Activated CD4-positive, alpha-beta T cell treated with anti-CD3 and anti-CD28 coated beads, Interleukin-2, amount 10 ng/mL, durations not matched to agents 7 days and 5 days (primary cell): ENCODE results near the gene TGFBI. TPM values are rescaled to one million over a fixed set of nuclear protein-coding genes. Genes with fewer than 3 reads are reported as not detected.

Source experiments
- CTCF ChIA-PET: fragments of 350-600 bp; sonication (Branson Sonifier 250); formaldehyde crosslinking; loops from one replicate; lab custom pipeline; 2021; ENCODE audit warnings: antibody characterized with exemption; lab: Charles Lee
- POLR2A ChIA-PET: fragments of 350-600 bp; sonication (Branson Sonifier 250); formaldehyde crosslinking; loops from one replicate; lab custom pipeline; 2021; ENCODE audit warnings: antibody characterized with exemption; lab: Charles Lee
- DNase-seq: peaks from one replicate; pipeline ENCODE4 v3.0.0-alpha.2; 2020
- H3K27ac Mint-ChIP-seq: one replicate; pipeline ENCODE4 v1.8.0; 2021; ENCODE audit warnings: mild to moderate bottlenecking, moderate library complexity, mixed read lengths
- H3K27me3 Mint-ChIP-seq: one replicate; pipeline ENCODE4 v1.8.0; 2021; ENCODE audit warnings: mixed read lengths
- H3K36me3 Mint-ChIP-seq: one replicate; pipeline ENCODE4 v1.8.0; 2021; ENCODE audit warnings: low read depth, mixed read lengths
- H3K4me1 Mint-ChIP-seq: one replicate; pipeline ENCODE4 v1.8.0; 2021; ENCODE audit warnings: mixed read lengths
- H3K4me3 Mint-ChIP-seq: one replicate; pipeline ENCODE4 v1.8.0; 2021; ENCODE audit warnings: mild to moderate bottlenecking, moderate library complexity, mixed read lengths
- H3K9me3 Mint-ChIP-seq: one replicate; pipeline ENCODE4 v1.8.0; 2021; ENCODE audit warnings: mixed read lengths
- total RNA-seq, 2 experiments: library from RNA; stranded (reverse); gene quantifications; one replicate each; pipeline ENCODE4 v1.2.3, GENCODE V29; 2021

The TGFBI gene
- total RNA-seq, 2 experiments from 2014 or later = 0.10 to 0.27 TPM

GRCh38 chr5:136057401-136058038 is 28.7 kb downstream of the TGFBI start:
- H3K27ac Mint-ChIP-seq = no peak overlapping the region
- POLR2A ChIA-PET = no interaction called here
- no peaks in the 10 kb centered on the region for H3K27me3 Mint-ChIP-seq
- H3K4me1 Mint-ChIP-seq = no peaks in the 10 kb centered on the region
- CTCF ChIA-PET = interaction anchor here (0.6 kb wide), 1 partner anchor 44 kb away, joined by 3 read pairs; no protein-coding TSS in a partner anchor
- no peak for DNase-seq
- H3K9me3 Mint-ChIP-seq = no peaks in the 10 kb centered on the region
- no peak overlapping the region for H3K4me3 Mint-ChIP-seq
- no peaks in the 10 kb centered on the region for H3K36me3 Mint-ChIP-seq

GRCh38 chr5:136058039-136058971 is 29.5 kb downstream of the TGFBI start:
- ChIA-PET CTCF (no interaction called here), POLR2A (no interaction called here)
- no peaks in the 10 kb centered on the region for H3K9me3 Mint-ChIP-seq
- H3K36me3 Mint-ChIP-seq = no peaks in the 10 kb centered on the region
- no peak overlapping the region for H3K4me3 Mint-ChIP-seq
- H3K27ac Mint-ChIP-seq = no peak overlapping the region
- no peak for DNase-seq
- no peaks in the 10 kb centered on the region for H3K27me3 Mint-ChIP-seq
- no peaks in the 10 kb centered on the region for H3K4me1 Mint-ChIP-seq

- no peak for DNase-seq
- ChIA-PET CTCF (no interaction called here), POLR2A (no interaction called here)
- no peaks in the 10 kb centered on the region for H3K4me1 Mint-ChIP-seq
- H3K4me3 Mint-ChIP-seq = no peak overlapping the region
- no peaks in the 10 kb centered on the region for H3K9me3 Mint-ChIP-seq
- H3K27ac Mint-ChIP-seq = no peak overlapping the region
- no peaks in the 10 kb centered on the region for H3K36me3 Mint-ChIP-seq
- no peaks in the 10 kb centered on the region for H3K27me3 Mint-ChIP-seq
Observed at GRCh38 chr5:136058972-136059354, 30.2 kb downstream of the TGFBI start.

- DNase-seq = no peak
- Mint-ChIP-seq H3K27ac (no peak overlapping the region), H3K27me3 (no peaks in the 10 kb centered on the region), H3K9me3 (no peaks in the 10 kb centered on the region), H3K4me3 (no peak overlapping the region), H3K36me3 (no peaks in the 10 kb centered on the region), H3K4me1 (no peaks in the 10 kb centered on the region)
- CTCF ChIA-PET = no interaction called here
- POLR2A ChIA-PET = no interaction called here
Observed at GRCh38 chr5:136060963-136061362, 32.2 kb downstream of the TGFBI start.

GRCh38 chr5:136061630-136062365 is 33.0 kb downstream of the TGFBI start:
- Mint-ChIP-seq H3K27ac (no peak overlapping the region), H3K4me1 (no peaks in the 10 kb centered on the region), H3K27me3 (no peaks in the 10 kb centered on the region), H3K4me3 (no peak overlapping the region), H3K36me3 (no peaks in the 10 kb centered on the region), H3K9me3 (no peaks in the 10 kb centered on the region)
- ChIA-PET CTCF (interaction anchor here (1.2 kb wide), 1 partner anchor 13 kb away, joined by 3 read pairs; no protein-coding TSS in a partner anchor), POLR2A (no interaction called here)
- DNase-seq = no peak

- Mint-ChIP-seq H3K27me3 (peaks cover 2% of the 10 kb centered on the region), H3K36me3 (no peaks in the 10 kb centered on the region), H3K4me1 (no peaks in the 10 kb centered on the region), H3K27ac (no peak overlapping the region), H3K4me3 (no peak overlapping the region), H3K9me3 (no peaks in the 10 kb centered on the region)
- DNase-seq = no peak
- ChIA-PET CTCF (interaction anchor here (1.2 kb wide), 1 partner anchor 13 kb away, joined by 3 read pairs; no protein-coding TSS in a partner anchor), POLR2A (no interaction called here)
Observed at GRCh38 chr5:136062366-136063274, 33.8 kb downstream of the TGFBI start.

- no peaks in the 10 kb centered on the region for H3K9me3 Mint-ChIP-seq
- no peak for DNase-seq
- no peak overlapping the region for H3K27ac Mint-ChIP-seq
- CTCF ChIA-PET = interaction anchor here (0.6 kb wide), 1 partner anchor 1257 kb away, joined by 5 read pairs; no protein-coding TSS in a partner anchor
- no peaks in the 10 kb centered on the region for H3K36me3 Mint-ChIP-seq
- H3K27me3 Mint-ChIP-seq = peaks cover 4% of the 10 kb centered on the region
- no peak overlapping the region for H3K4me3 Mint-ChIP-seq
- POLR2A ChIA-PET = no interaction called here
- no peaks in the 10 kb centered on the region for H3K4me1 Mint-ChIP-seq
Observed at GRCh38 chr5:136063778-136064465, 35.1 kb downstream of the TGFBI start.

GRCh38 chr5:136064510-136064909 is 35.7 kb downstream of the TGFBI start:
- ChIA-PET POLR2A (no interaction called here), CTCF (interaction anchor here (0.6 kb wide), 1 partner anchor 1256 kb away, joined by 5 read pairs; no protein-coding TSS in a partner anchor)
- H3K27ac Mint-ChIP-seq = no peak overlapping the region
- peaks cover 9% of the 10 kb centered on the region for H3K27me3 Mint-ChIP-seq
- H3K9me3 Mint-ChIP-seq = no peaks in the 10 kb centered on the region
- H3K4me3 Mint-ChIP-seq = no peak overlapping the region
- no peaks in the 10 kb centered on the region for H3K36me3 Mint-ChIP-seq
- DNase-seq = no peak
- no peaks in the 10 kb centered on the region for H3K4me1 Mint-ChIP-seq

- Mint-ChIP-seq H3K4me3 (no peak overlapping the region), H3K36me3 (no peaks in the 10 kb centered on the region), H3K4me1 (no peaks in the 10 kb centered on the region), H3K27ac (no peak overlapping the region), H3K27me3 (peaks cover 12% of the 10 kb centered on the region), H3K9me3 (no peaks in the 10 kb centered on the region)
- CTCF ChIA-PET = interaction anchor here (1.1 kb wide), 1 partner anchor 17 kb away, joined by 3 read pairs; no protein-coding TSS in a partner anchor
- POLR2A ChIA-PET = no interaction called here
- no peak for DNase-seq
Observed at GRCh38 chr5:136065588-136065987, 36.8 kb downstream of the TGFBI start.

- Mint-ChIP-seq H3K27me3 (peaks cover 14% of the 10 kb centered on the region), H3K27ac (no peak overlapping the region), H3K9me3 (no peaks in the 10 kb centered on the region), H3K4me1 (no peaks in the 10 kb centered on the region), H3K4me3 (no peak overlapping the region), H3K36me3 (no peaks in the 10 kb centered on the region)
- POLR2A ChIA-PET = no interaction called here
- no peak for DNase-seq
- CTCF ChIA-PET = interaction anchor here (1.1 kb wide), 1 partner anchor 18 kb away, joined by 3 read pairs; no protein-coding TSS in a partner anchor
Observed at GRCh38 chr5:136066661-136067271, 38.0 kb downstream of the TGFBI start.

- Mint-ChIP-seq H3K27me3 (peaks cover 14% of the 10 kb centered on the region), H3K27ac (no peak overlapping the region), H3K36me3 (no peaks in the 10 kb centered on the region), H3K4me3 (no peak overlapping the region), H3K4me1 (no peaks in the 10 kb centered on the region), H3K9me3 (no peaks in the 10 kb centered on the region)
- no peak for DNase-seq
- ChIA-PET POLR2A (no interaction called here), CTCF (no interaction called here)
Observed at GRCh38 chr5:136067422-136067821, 38.6 kb downstream of the TGFBI start.
